Measurements from ENCODE around the gene GGCX. TPM values are rescaled to one million over a fixed set of nuclear protein-coding genes. Genes with fewer than 3 reads are reported as not detected.
"Not testable (repeated sequence)": the region's sequence is repeated elsewhere in the genome, so short reads cannot be mapped to it uniquely, and the experiment has no call there.

GGCX gene
- total RNA-seq = 10 to 100 TPM; 26.0 to 26.7 TPM

DNA sequence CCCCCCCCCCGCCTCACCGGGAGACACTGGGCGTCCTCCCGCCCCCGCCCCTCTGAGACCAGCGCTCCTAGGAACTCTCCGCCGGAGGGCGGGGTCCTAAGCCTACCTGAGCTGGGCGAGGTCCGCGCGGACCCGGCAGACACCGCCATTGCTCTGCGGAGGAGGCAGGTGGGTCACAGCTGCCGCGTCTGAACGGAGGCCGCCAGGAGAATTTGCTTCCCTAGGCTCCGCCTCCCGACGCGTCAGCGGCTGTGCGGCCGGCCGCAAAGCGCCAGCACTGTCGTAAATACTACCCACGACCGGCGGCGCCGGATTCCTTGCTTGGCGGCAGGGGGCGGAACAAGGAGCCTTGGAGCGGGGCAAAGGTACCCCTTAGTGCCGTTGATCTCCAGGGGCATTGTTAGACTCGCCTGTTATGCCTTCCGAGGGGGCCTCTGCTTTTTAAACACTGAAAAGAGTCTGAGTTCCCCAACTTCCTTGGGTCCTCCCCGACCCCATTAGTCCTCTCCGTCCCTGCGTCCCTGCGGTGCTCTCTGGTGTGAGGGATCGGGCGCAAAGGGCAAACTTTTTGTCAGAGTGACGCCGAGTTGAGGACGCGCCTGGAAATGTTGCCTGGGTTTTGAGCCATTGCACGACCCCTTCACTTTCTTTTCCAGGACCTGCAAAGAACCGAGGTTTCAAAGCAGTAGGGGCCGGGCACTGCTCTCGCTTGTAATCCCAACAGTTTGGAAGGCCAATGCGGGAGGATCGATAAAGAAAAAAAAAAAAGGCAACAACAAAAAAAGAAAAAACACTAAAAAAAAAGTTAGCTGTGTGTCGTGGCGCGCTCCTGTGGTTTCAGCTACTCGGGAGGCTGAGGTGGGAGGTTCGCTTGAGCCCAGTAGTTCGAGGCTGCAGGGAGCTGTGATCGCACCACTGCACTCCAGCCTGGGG, at the start of gene GGCX:
Gene GGCX (minus strand): TSS at position 214 of the 933 bp plus-strand sequence. CDS start 65 bp downstream, at position 149.
- ATAC-seq (peak; percentile 96), DNase-seq (peak; percentile 97)
- CTCF ChIA-PET = interaction anchor here (0.7 to 2.4 kb wide), 10 partner anchors 10 to 262 kb away, joined by 3 to 19 read pairs (median 4); partner anchors contain the start of genes SH2D6 and VAMP8
- peak within 1 kb of the TSS; percentile 86 for H3K4me3 Mint-ChIP-seq
- H3K36me3 Mint-ChIP-seq = peaks cover 6% of the 10 kb centered on the region
- H3K27ac Mint-ChIP-seq = peak within 1 kb of the TSS; percentile 97
- H3K27me3 Mint-ChIP-seq = no peaks in the 10 kb centered on the region
- peaks cover 32% of the 10 kb centered on the region for H3K4me1 Mint-ChIP-seq
- no peaks in the 10 kb centered on the region for H3K9me3 Mint-ChIP-seq (ENCODE audit: low read depth)

DNA sequence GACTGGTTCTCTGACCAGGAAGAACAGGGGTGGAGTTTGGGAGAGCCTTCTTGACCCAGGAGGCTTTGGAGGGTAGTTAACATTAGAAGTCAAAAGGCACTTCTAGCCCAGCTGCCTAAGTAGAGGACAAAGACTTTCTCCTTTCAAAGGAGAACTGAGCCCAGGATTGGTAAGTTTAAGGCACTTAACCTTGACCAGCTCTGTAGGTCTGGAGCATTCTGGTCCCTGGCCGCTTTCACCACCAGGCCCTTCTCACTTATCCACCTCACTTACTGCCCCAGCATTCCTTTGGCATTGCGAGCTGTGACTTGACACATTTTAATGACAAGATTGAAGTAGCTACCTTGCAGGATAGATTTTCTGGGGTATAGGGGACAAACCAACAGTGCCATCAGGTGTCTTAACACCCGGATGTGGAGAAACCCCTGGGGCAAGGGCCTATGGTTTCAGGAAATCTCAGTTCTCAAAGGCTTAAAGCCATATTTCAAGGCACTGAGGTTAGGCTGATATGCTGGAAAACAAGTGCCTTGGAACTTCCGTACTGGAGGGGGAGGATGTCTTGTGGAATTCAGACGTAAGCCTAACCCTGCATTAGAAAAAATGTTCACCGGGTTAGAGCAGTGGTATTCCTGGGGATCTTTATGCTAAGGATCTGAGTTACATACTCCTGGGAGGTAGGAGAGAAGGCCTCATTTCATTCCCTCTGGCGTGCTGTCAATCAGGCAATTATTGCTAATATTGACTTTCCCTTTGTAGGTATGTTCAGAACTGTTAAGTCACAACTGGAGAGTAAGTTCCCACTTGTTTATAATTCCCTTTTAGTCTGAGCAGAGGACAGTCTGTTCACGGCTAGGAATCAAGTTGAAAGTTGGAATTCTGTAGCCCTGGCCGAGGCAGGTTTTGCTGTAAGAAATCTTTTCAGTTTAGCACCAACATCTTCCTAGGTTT, 46.2 kb upstream of the GGCX start:
- CTCF ChIA-PET = no interaction called here

DNA sequence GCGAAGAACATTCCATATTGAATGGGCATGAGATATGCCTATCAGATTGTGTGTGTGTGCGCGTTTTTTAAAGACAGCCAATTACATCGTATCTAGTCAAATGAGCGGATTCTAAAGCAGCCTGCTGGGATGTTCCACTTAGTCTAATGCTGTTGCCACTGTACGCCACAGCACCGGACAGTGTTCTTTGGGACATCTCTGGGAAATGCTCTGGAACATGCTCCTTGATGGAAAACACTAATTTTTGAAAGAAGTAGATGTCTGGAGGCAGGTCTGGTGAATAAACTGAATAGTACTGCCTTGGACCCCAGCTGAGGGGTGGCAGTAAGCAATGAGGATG, 44.8 kb upstream of the GGCX start:
- Mint-ChIP-seq H3K4me1 (peaks cover 22% of the 10 kb centered on the region), H3K36me3 (peaks cover 19% of the 10 kb centered on the region), H3K4me3 (no peak overlapping the region), H3K27me3 (peaks cover 2% of the 10 kb centered on the region), H3K27ac (no peak overlapping the region), H3K9me3 (ENCODE audit: low read depth) (no peaks in the 10 kb centered on the region)
- CTCF ChIA-PET = interaction anchor here (1.6 to 2.6 kb wide), 2 partner anchors 10 to 31 kb away, joined by 7 to 13 read pairs; partner anchors contain the start of gene RNF181
- DNase-seq = no peak
- ATAC-seq = no peak

More for the DNA sequence above, 46.2 kb upstream of the GGCX start:
- Mint-ChIP-seq H3K27me3 (peaks cover 2% of the 10 kb centered on the region), H3K9me3 (ENCODE audit: low read depth) (no peaks in the 10 kb centered on the region), H3K36me3 (peaks cover 19% of the 10 kb centered on the region), H3K4me3 (no peak overlapping the region), H3K27ac (no peak overlapping the region), H3K4me1 (peaks cover 25% of the 10 kb centered on the region)
- no peak for DNase-seq
- ATAC-seq = no peak

DNA sequence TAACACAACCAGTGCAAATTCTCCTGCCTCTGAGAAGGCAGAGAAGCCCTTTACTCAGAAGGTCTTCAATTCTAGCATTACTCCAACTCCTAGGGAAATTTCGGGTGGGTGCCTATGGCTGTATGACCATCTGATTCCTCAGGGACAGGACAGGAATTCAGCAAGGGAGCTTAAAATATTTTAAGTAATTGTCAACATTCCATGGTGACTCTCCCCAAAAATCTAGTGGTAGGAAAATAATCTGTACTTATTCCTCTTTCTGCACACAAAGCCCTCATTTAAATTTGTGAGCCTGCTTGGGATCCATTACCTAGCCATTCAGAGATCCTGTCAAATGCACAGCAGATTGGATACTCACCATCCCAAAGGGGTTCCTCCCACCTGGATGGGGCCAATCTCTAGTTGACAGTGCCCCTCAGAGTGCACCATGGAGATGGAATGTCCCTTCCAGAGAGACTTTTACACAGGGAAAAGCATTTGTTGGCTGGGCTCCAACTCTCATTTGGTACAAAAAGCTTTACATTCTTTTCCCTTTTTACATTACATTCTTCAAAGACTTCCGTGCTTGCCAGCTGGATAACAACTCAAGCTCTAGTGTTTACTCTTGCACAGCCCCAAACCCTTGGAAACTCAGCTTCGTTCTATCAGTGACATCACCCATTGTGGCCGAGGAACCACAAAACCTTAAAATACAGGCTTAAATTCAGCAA, 44.3 kb upstream of the GGCX start:
- Mint-ChIP-seq H3K36me3 (peaks cover 19% of the 10 kb centered on the region), H3K27me3 (peaks cover 2% of the 10 kb centered on the region), H3K9me3 (ENCODE audit: low read depth) (no peaks in the 10 kb centered on the region), H3K27ac (no peak overlapping the region), H3K4me1 (peaks cover 22% of the 10 kb centered on the region), H3K4me3 (no peak overlapping the region)
- DNase-seq (no peak), ATAC-seq (no peak)
- CTCF ChIA-PET = interaction anchor here (1.0 to 2.6 kb wide), 3 partner anchors 9 to 32 kb away, joined by 3 to 13 read pairs (median 7); partner anchors contain the start of gene RNF181

DNA sequence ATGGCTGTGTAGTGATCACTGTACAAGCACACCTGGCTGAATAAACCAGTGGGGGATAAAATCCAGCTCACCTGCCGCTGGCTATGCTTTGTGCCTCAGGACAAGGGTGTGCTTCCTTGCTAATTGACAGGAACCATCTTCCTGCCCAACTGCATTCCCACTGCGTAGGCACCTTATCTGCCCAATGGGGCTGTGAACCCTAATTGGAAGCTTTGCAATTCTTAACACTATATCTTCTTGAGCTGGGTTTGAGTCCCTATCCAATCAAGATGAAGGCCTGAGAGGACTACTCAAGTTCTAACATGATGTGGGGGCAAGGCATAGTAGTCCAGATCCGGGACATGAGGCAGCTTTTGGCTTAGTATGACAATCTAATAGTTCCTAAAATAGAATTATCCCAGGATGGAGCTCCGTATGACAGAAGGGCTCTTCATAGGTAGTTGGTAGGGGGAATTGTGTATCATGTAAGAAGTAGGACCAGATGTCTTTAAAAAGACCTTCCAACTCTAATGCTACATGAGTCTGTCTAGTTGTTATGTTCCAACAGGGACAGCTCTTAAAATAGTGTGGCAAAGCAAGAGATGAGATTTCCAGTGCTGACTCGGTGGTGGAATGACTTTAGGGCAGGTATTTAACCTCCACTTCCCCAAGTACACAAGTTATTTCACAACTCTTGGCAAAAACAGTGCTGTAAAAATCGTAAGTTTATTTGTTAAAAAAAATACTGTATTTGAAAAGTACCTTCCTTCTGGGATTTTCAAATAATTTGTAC, 43.5 kb upstream of the GGCX start:
- ATAC-seq (no peak), DNase-seq (no peak)
- H3K9me3 Mint-ChIP-seq (ENCODE audit: low read depth) = no peaks in the 10 kb centered on the region
- H3K4me1 Mint-ChIP-seq = peaks cover 16% of the 10 kb centered on the region
- H3K4me3 Mint-ChIP-seq = no peak overlapping the region
- H3K27ac Mint-ChIP-seq = no peak overlapping the region
- H3K36me3 Mint-ChIP-seq = peaks cover 15% of the 10 kb centered on the region
- H3K27me3 Mint-ChIP-seq = peaks cover 2% of the 10 kb centered on the region
- CTCF ChIA-PET = interaction anchor here (0.7 to 2.6 kb wide), 4 partner anchors 9 to 33 kb away, joined by 3 to 13 read pairs (median 3); partner anchors contain the start of gene RNF181

DNA sequence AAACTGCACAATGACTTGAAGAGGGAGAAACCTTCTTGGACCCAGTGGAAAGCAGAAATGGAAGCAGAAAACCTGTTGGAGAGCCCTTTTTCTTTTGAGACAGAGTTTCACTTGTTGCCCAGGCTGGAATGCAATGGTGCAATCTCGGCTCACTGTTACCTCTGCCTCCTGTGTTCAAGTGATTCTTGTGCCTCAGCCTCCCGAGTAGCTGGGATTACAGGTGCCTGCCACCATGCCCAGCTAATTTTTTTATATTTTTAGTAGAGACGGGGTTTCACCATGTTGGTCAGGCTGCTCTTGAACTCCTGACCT, 42.8 kb upstream of the GGCX start:
- H3K4me3 Mint-ChIP-seq, H3K27ac Mint-ChIP-seq: not testable (repeated sequence)

DNA sequence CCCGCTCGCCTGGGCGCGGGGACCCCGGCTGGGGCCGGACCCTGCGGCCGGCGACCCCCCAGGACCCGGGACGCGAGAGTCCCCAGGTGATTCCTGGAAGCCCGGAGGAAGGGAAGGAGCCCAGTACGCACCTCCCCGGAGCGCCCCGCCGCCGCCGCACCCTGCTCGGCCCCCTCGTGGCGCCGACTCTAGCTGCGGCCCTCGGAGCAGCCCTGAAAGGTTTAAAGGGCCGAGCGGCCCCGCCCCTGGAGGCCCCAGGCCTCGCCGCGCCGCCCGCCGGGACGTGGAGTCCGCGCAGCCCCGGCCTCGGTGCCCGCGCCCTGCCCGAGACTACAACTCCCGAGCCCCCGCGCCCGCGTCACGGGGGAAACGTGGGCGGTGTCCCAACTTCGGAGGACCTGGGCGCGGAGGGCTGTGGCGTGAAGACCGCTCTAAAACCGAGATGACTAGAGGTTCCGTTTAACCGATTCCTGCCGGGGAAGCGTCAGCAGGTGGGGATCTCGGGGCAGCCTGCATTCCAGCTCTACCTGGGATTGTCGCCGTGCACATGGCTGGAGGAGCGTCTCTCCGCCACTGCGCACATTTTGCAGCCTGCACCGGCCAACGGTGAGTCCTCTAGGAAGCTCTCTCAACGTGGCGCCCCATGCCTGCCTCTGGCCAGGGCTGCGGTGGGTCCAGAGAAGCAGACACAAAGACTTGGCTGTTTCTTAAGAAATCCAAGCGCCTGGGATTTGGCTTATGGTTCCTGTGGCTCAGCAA, 41.4 kb upstream of the GGCX start, which contains the start of gene TMEM150A:
Gene TMEM150A (minus strand): TSS at position 223 of the 759 bp plus-strand sequence. CDS start 750 bp downstream, outside the sequence.
- DNase-seq = peak; percentile 88
- peak; percentile 97 for ATAC-seq
- H3K27ac Mint-ChIP-seq = no peak within 1 kb of the TSS
- peak within 1 kb of the TSS; percentile 77 for H3K4me3 Mint-ChIP-seq
- H3K27me3 Mint-ChIP-seq = peaks cover 2% of the 10 kb centered on the region
- H3K9me3 Mint-ChIP-seq (ENCODE audit: low read depth) = no peaks in the 10 kb centered on the region
- H3K36me3 Mint-ChIP-seq = peaks cover 6% of the 10 kb centered on the region
- H3K4me1 Mint-ChIP-seq = peaks cover 20% of the 10 kb centered on the region
- CTCF ChIA-PET = interaction anchor here (1.5 kb wide), 1 partner anchor 8 kb away, joined by 3 read pairs; no protein-coding TSS in a partner anchor

More for the DNA sequence above, 42.8 kb upstream of the GGCX start:
- Mint-ChIP-seq H3K36me3 (peaks cover 13% of the 10 kb centered on the region), H3K4me1 (peaks cover 19% of the 10 kb centered on the region)
- not testable (repeated sequence) for H3K9me3 Mint-ChIP-seq (ENCODE audit: low read depth); H3K27me3 Mint-ChIP-seq; ATAC-seq; DNase-seq
- CTCF ChIA-PET = interaction anchor here (1.3 to 2.6 kb wide), 3 partner anchors 8 to 33 kb away, joined by 3 to 13 read pairs (median 3); partner anchors contain the start of gene RNF181

DNA sequence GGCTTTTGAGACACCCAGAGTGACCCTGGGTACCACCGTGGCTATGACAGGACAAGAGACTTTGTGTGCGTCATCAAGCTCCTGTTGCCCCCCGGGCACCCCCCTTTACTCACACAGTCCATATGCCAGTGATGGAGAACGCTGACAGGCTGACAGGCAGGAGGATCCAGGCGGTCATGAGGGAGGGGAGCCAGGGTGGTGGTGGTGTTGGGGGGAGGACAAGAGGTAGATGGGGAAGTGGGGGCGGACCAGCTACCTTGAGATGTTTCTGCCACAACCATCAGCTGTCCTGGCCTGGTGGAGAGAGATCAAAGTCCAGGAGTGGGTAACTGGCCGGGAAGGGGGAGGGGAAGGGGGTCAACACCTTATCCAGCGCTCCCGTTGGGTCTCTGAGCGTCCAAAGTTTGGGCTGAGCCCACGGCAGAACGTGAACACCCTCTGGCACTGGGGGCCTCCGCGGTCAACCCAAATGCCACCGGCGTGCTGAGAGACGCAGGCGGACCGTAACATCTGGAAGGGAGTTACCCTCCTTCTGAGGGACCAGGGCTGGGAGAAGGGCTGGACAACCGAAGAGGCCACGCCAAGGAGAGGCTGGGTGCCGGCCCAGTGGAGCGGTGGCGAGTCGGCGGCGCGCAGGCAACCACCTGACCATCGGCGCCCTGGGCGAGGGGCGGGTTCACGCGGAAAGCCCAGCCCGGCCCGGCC, 40.6 kb upstream of the GGCX start:
- no peaks in the 10 kb centered on the region for H3K9me3 Mint-ChIP-seq (ENCODE audit: low read depth)
- CTCF ChIA-PET = interaction anchor here (0.9 kb wide), 1 partner anchor 10 kb away, joined by 4 read pairs; the partner anchor contains the start of gene C2orf68
- peaks cover 2% of the 10 kb centered on the region for H3K27me3 Mint-ChIP-seq
- H3K36me3 Mint-ChIP-seq = peaks cover 5% of the 10 kb centered on the region
- ATAC-seq (peak; percentile 16), DNase-seq (no peak)
- H3K27ac Mint-ChIP-seq = no peak overlapping the region
- peak overlapping the region; percentile 68 for H3K4me3 Mint-ChIP-seq
- H3K4me1 Mint-ChIP-seq = peaks cover 25% of the 10 kb centered on the region

DNA sequence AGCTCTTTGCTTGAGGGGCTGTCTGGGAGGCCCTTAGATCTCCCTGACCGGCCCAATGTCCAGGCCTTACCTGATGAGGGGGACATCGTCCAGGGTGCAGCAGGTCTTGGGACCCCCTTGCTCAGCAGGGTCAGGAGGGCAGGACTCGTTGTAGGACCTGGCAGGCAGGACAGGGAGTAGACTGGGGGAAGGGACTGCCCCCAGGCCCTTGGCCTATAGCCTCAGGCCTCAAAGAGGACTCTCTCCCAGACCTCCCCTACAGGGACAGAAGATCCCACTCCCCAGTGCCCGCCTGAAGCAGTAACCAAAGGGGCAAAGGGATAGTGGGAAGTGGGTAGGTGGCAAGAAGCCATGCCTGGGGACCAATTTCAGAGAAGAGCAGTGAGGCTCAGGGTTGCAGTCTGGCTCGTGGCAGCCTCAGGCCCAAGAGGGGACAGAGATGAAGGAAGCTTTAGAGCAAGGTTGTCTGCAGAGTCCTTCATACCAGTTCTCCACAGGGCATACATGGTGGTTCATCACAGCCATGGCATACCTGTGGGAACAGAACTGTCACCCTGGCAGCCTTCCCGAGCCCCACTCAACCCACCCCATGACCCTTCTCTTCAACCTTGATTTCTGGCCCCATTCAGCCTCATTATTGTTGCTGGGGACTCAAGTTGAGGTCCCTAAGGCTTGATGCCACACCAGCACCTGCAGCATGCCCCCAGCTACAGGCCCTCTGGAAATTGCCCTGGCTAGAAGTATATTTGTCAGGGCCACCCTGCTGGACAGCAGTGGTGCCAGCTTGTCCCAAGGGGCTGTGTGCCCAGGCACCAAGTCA, 39.9 kb upstream of the GGCX start:
- H3K4me3 Mint-ChIP-seq = peak overlapping the region; percentile 68
- H3K27ac Mint-ChIP-seq = no peak overlapping the region
- H3K4me1 Mint-ChIP-seq = peaks cover 32% of the 10 kb centered on the region
- no peak for DNase-seq
- peaks cover 8% of the 10 kb centered on the region for H3K36me3 Mint-ChIP-seq
- H3K9me3 Mint-ChIP-seq (ENCODE audit: low read depth) = no peaks in the 10 kb centered on the region
- H3K27me3 Mint-ChIP-seq = peaks cover 2% of the 10 kb centered on the region
- ATAC-seq = no peak
- CTCF ChIA-PET = interaction anchor here (0.9 to 1.0 kb wide), 2 partner anchors 11 to 24 kb away, joined by 3 to 4 read pairs; partner anchors contain the start of gene C2orf68

DNA sequence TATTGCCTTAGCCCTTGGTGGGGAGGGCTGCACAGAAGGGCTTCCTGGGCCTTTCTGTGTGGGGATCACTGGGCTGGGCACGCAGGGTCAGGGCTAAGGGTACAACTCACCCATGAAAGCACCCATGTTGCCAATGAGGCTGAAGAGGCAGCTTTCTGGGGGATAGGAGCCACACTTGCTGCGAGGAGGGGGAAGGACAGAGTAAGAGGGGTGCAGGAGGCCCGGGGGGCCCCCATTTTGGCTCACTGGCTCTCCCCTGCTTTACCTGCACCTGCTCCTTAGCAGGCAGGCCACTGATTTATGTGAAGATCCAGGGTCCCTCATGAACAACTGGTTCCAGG, 38.9 kb upstream of the GGCX start:
- Mint-ChIP-seq H3K4me3 (no peak overlapping the region), H3K4me1 (peaks cover 34% of the 10 kb centered on the region)
- CTCF ChIA-PET = interaction anchor here (1.0 kb wide), 1 partner anchor 23 kb away, joined by 3 read pairs; no protein-coding TSS in a partner anchor

More for the DNA sequence above, 38.9 kb upstream of the GGCX start:
- DNase-seq (no peak), ATAC-seq (no peak)
- H3K9me3 Mint-ChIP-seq (ENCODE audit: low read depth) = no peaks in the 10 kb centered on the region
- peaks cover 8% of the 10 kb centered on the region for H3K36me3 Mint-ChIP-seq
- no peak overlapping the region for H3K27ac Mint-ChIP-seq
- H3K27me3 Mint-ChIP-seq = peaks cover 2% of the 10 kb centered on the region
